DOHH2 (cell line): ENCODE measurements around the gene MARF1.

Source experiments
- H3F3A ChIP-seq: fragments of 200-600 bp; sonication (generic), shearing (Covaris generic); 2 replicates; pipeline ENCODE4 v1.6.0; 2016; ENCODE audit warnings: antibody characterized with exemption, mild to moderate bottlenecking; ENCODE audit not compliant: control insufficient read depth, insufficient read depth
- H3K27ac ChIP-seq: fragments of 200-600 bp; sonication (generic); 2 replicates; pipeline ENCODE4 v1.5.1; 2014; ENCODE audit warnings: low read depth, mild to moderate bottlenecking, low read length, moderate library complexity
- H3K27me3 ChIP-seq: fragments of 200-600 bp; sonication (generic); 2 replicates; pipeline ENCODE4 v1.6.1; 2014; ENCODE audit warnings: mild to moderate bottlenecking, low read length, mixed read lengths; ENCODE audit not compliant: control insufficient read depth
- H3K36me3 ChIP-seq: fragments of 200-600 bp; sonication (generic); 2 replicates; pipeline ENCODE4 v1.6.1; 2014; ENCODE audit warnings: mild to moderate bottlenecking, low read length, moderate library complexity, mixed read lengths; ENCODE audit not compliant: control insufficient read depth
- H3K4me1 ChIP-seq: fragments of 200-600 bp; sonication (generic); 2 replicates; pipeline ENCODE4 v1.6.1; 2014; ENCODE audit warnings: mild to moderate bottlenecking, low read length, mixed read lengths; ENCODE audit not compliant: control insufficient read depth
- H3K4me2 ChIP-seq: fragments of 200-600 bp; sonication (generic); 2 replicates; pipeline ENCODE4 v1.6.0; 2014; ENCODE audit warnings: mild to moderate bottlenecking, low read length, moderate library complexity
- H3K4me3 ChIP-seq: fragments of 200-600 bp; sonication (generic); 2 replicates; pipeline ENCODE4 v1.5.1; 2014; ENCODE audit warnings: mild to moderate bottlenecking, low read length, mixed read lengths
- H3K79me2 ChIP-seq: fragments of 200-600 bp; sonication (generic); 2 replicates; pipeline ENCODE4 v1.6.1; 2014; ENCODE audit warnings: mild to moderate bottlenecking, low read length, mixed read lengths; ENCODE audit not compliant: control insufficient read depth
- H3K9me2 ChIP-seq: fragments of 200-600 bp; sonication (generic); replicated peaks from 2 replicates; pipeline ENCODE4 v1.6.1; 2014; ENCODE audit warnings: mild to moderate bottlenecking, low read length, mixed read lengths; ENCODE audit not compliant: control insufficient read depth
- H3K9me3 ChIP-seq: fragments of 200-600 bp; sonication (generic); 2 replicates; pipeline ENCODE4 v1.6.1; 2014; ENCODE audit warnings: antibody characterized with exemption, low read length, mixed read lengths; ENCODE audit not compliant: control insufficient read depth, insufficient read depth
- H4K20me1 ChIP-seq: fragments of 200-600 bp; sonication (generic); 2 replicates; pipeline ENCODE4 v1.6.0; 2014; ENCODE audit warnings: low read depth, mild to moderate bottlenecking, antibody characterized with exemption, low read length, moderate library complexity; ENCODE audit not compliant: control insufficient read depth, insufficient read depth
- EZH2phosphoT487 ChIP-seq: fragments of 200-600 bp; sonication (generic); IDR thresholded peaks from 2 replicates; pipeline ENCODE4 v1.6.1; 2017; ENCODE audit warnings: borderline replicate concordance, mild to moderate bottlenecking, antibody characterized with exemption, low read length, moderate library complexity, mixed read lengths
- TF ChIP-seq, protein P1 (sequence below): fragments of 200-600 bp; sonication (generic); IDR thresholded peaks from one replicate; pipeline ENCODE4 v1.5.1; 2014; ENCODE audit warnings: antibody characterized with exemption, mild to moderate bottlenecking, low read depth, low read length; ENCODE audit not compliant: poor library complexity, severe bottlenecking

The MARF1 gene

GRCh38 chr16:15559176-15559575, 83.8 kb downstream of the MARF1 start:
- no peaks in the 10 kb centered on the region for H3K27me3 ChIP-seq
- no peaks in the 10 kb centered on the region for H3K79me2 ChIP-seq
- TF ChIP-seq, protein P1, sequence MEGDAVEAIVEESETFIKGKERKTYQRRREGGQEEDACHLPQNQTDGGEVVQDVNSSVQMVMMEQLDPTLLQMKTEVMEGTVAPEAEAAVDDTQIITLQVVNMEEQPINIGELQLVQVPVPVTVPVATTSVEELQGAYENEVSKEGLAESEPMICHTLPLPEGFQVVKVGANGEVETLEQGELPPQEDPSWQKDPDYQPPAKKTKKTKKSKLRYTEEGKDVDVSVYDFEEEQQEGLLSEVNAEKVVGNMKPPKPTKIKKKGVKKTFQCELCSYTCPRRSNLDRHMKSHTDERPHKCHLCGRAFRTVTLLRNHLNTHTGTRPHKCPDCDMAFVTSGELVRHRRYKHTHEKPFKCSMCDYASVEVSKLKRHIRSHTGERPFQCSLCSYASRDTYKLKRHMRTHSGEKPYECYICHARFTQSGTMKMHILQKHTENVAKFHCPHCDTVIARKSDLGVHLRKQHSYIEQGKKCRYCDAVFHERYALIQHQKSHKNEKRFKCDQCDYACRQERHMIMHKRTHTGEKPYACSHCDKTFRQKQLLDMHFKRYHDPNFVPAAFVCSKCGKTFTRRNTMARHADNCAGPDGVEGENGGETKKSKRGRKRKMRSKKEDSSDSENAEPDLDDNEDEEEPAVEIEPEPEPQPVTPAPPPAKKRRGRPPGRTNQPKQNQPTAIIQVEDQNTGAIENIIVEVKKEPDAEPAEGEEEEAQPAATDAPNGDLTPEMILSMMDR = no peak
- TF ChIP-seq EZH2phosphoT487 = no peak
- H3K4me3 ChIP-seq = no peak overlapping the region
- H3K27ac ChIP-seq = no peak overlapping the region
- no peaks in the 10 kb centered on the region for H3K36me3 ChIP-seq
- peaks cover 9% of the 10 kb centered on the region for H3K4me1 ChIP-seq
- no peaks in the 10 kb centered on the region for H4K20me1 ChIP-seq
- H3K4me2 ChIP-seq = no peak overlapping the region
- H3K9me2 ChIP-seq = no peaks in the 10 kb centered on the region
- no peaks in the 10 kb centered on the region for H3F3A ChIP-seq
- no peaks in the 10 kb centered on the region for H3K9me3 ChIP-seq

DNA sequence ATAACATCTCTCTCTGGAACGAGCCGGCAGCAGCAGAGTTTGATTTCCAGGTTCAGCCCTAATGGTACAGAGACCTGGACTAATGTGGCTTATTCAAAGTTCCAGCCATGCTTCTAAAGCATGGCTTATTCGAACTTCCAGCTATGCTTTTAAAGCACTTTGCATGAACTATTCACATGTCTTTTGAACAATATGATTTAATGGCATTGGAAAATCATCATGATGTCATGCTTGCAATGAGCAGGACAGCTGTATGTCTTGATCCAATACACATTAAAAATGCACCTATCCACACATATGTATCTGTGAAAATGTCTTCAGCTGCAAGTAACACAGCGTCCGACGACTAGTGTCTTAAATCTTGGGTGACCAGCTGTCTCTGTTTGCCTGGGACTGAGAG, 85.7 kb downstream of the MARF1 start:
- no peaks in the 10 kb centered on the region for H3K9me3 ChIP-seq
- no peaks in the 10 kb centered on the region for H3K4me1 ChIP-seq
- H4K20me1 ChIP-seq = no peaks in the 10 kb centered on the region
- H3K9me2 ChIP-seq = no peaks in the 10 kb centered on the region
- no peak overlapping the region for H3K27ac ChIP-seq
- no peak overlapping the region for H3K4me3 ChIP-seq
- no peaks in the 10 kb centered on the region for H3K27me3 ChIP-seq
- no peaks in the 10 kb centered on the region for H3K79me2 ChIP-seq
- H3F3A ChIP-seq = no peaks in the 10 kb centered on the region
- H3K4me2 ChIP-seq = no peak overlapping the region
- TF ChIP-seq, protein P1 = no peak
- TF ChIP-seq EZH2phosphoT487 = no peak
- H3K36me3 ChIP-seq = no peaks in the 10 kb centered on the region

- TF ChIP-seq EZH2phosphoT487 = no peak
- TF ChIP-seq, protein P1 = no peak
These were observed 86.8 kb downstream of the MARF1 start for GRCh38 chr16:15556130-15556529.

More at GRCh38 chr16:15556130-15556529, 86.8 kb downstream of the MARF1 start:
- H3K9me2 ChIP-seq = no peaks in the 10 kb centered on the region
- no peaks in the 10 kb centered on the region; the same call in 1 of the 2 replicates for H3K27me3 ChIP-seq
- H3F3A ChIP-seq = no peaks in the 10 kb centered on the region
- no peaks in the 10 kb centered on the region for H4K20me1 ChIP-seq
- H3K27ac ChIP-seq = no peak overlapping the region
- H3K9me3 ChIP-seq = no peaks in the 10 kb centered on the region
- no peak overlapping the region for H3K4me3 ChIP-seq
- no peaks in the 10 kb centered on the region for H3K79me2 ChIP-seq
- H3K4me2 ChIP-seq = no peak overlapping the region
- peaks cover 5% of the 10 kb centered on the region for H3K4me1 ChIP-seq
- H3K36me3 ChIP-seq = no peaks in the 10 kb centered on the region
